HG03045 (cell line): Measurements from ENCODE around the gene SPTBN4.
"Not testable (repeated sequence)": the region's sequence is repeated elsewhere in the genome, so short reads cannot be mapped to it uniquely, and the experiment has no call there.

Experiments used
- ATAC-seq: cut with Tn5 transposase; IDR thresholded peaks from one replicate; pipeline ENCODE4 v1.9.1; 2021; ENCODE audit warnings: mild to moderate bottlenecking, moderate library complexity; ENCODE audit not compliant: unreplicated experiment

The SPTBN4 gene

DNA sequence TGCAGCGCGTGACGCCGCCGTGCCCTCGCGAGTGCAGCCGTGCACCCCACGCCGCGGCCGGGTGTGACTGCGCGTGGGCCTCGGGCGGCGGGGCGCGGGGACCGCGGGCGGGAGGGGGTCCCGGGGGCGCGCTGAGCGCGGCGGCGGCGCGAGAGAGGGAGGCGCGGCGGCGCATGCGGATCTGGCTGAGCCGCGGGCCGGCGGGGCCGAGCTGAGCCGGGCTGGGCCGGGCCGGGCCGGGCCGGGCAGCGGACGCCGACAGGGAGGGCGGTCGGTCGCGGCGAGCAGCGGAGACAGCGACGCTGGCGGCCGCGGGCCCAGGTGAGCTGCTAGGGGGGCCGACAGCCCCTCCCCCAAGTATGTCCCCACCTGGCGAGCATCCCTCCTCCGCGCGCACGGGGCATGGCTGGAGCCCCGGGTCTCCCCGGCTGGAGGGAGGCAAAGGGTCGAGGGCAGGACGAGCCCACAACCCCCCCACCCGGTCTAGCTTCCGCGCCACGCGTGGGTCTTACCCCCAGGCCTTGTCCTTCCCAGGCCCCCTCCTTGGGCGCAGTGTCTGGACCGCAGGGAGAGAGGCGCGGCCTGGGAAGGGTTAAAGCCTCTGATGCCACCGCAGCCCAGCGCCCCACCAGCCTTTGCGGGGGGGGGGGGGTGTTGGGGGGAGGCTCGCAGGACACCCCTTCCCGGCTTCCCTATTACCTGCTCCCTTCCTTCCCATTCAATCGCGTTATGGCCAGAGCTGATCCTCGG lies at the start of gene SPTBN4:
Gene SPTBN4, plus strand, starts transcription at position 17 of the 750 bp plus-strand sequence. CDS start 5,621 bp downstream, outside the sequence.
- ATAC-seq = no peak

- no peak for ATAC-seq
Measured at GRCh38 chr19:40417643-40417981, 49.2 kb upstream of the SPTBN4 start.

DNA sequence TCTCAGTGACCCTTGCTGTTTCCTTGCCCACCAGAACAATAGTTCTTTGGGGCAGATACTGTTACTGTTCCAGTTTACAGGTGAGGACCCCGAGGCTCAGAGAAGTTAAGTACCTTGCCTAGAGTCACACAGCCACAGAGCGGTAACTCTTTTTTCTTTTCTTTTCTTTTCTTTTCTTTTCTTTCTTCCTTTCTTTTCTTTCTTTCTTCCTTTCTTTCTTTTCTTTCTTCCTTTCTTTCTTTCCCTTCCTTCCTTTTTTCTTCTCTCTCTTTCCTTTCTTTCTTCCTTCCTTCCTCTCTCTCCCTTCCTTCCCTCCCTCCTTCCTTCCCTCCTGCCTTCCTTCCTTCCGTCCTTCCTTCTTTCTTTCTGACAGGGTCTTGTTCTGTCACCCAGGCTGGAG lies 48.8 kb upstream of the SPTBN4 start:
- ATAC-seq = no peak

DNA sequence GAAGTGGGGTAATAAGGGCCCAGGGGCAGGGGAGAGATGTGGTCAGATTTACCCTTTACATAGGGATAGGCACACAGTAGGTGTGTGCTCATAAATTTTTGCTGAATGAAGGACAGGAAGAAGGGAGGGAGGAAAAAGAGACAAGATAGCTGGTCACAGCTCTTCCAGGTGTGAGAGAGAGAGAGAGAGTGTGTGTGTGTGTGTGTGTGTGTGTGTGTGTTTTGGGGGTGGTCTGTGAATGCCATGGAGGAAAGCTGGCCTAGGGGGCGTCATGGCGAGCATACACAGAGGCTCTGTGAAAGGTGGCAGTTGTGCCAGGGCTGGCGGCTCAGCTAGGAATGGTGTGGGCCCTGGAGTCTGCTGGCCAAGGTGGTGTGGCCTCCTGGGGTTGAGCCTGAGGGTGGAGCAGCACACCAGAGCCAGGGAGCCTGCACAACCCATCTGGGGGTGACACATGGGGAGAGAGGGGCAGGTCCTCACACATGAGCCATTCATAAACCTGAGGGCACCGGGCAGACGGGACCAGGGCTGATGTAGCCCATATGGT lies 47.7 kb upstream of the SPTBN4 start:
- no peak for ATAC-seq

GRCh38 chr19:40419780-40420179 lies 47.0 kb upstream of the SPTBN4 start:
- ATAC-seq = no peak

DNA sequence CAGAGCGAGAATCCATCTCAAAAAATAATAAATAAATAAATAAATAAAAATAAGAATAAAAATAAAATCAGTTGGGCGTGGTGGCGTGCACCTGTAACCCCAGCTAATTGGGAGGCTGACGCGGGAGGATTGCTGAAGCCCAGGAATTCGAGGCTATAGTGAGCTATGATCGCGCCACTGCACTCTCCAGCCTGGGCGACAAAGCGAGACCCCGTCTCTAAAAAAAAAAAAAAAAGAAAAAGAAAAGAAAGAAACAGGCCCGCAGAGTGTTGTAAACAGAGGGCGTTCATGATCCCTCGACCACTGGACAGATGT lies 46.4 kb upstream of the SPTBN4 start:
- no peak for ATAC-seq

- ATAC-seq = peak; percentile 37
Measured at GRCh38 chr19:40420766-40421765, 45.7 kb upstream of the SPTBN4 start.

DNA sequence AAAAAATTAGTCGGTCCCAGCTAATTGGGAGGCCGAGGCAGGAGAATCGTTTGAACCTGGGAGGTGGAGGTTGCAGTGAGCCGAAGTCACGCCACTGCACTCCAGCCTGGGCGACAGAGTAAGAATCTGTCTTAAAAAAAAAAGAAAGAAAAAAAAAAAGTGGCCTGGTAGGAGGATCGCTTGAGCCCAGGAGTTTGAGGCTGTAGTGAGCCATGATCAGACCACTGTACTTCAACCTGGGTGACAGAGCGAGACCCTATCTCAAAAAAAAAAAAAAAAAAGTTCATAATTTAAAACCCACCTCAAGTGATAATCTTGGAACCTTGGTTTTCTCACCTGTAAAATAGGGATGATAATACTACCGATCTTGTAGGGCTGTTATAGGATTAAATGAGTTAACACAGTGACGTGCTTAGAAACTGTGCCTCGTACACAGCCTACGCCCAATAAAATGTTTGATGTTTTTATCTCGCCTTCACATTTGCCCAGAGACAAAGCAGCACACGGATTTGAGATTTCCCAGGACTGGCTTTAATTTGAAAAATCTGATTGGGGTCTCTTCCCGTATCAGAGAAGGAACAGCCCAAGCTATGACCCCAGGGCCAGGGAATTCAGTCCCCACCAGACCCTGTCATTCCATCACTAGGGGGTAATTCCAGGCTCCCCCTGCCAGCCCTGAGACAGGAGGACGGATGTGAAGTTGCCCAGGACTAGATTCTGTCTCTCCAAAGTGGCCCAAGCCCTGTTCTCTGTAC lies 44.6 kb upstream of the SPTBN4 start:
- ATAC-seq = no peak

- ATAC-seq = no peak
Measured at GRCh38 chr19:40422748-40423566, 43.8 kb upstream of the SPTBN4 start.

DNA sequence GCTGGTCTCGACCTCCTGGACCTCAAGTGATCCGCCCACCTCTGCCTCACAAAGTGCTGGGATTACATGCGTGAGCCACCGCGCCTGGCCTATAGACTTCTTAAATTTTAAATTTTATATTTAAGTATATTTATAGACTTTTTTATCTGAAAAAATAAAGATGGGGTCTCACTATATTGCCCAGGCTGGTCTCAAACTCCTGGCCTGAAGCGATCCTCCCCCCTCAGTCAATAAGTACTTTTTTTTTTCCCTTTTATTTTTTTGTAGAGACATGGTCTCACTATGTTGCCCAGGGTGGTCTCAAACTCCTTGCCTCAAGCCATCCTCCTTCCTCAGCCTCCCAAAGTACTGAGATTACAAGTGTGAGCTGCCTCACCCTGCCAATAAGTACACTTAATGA lies 42.9 kb upstream of the SPTBN4 start:
- no peak for ATAC-seq

DNA sequence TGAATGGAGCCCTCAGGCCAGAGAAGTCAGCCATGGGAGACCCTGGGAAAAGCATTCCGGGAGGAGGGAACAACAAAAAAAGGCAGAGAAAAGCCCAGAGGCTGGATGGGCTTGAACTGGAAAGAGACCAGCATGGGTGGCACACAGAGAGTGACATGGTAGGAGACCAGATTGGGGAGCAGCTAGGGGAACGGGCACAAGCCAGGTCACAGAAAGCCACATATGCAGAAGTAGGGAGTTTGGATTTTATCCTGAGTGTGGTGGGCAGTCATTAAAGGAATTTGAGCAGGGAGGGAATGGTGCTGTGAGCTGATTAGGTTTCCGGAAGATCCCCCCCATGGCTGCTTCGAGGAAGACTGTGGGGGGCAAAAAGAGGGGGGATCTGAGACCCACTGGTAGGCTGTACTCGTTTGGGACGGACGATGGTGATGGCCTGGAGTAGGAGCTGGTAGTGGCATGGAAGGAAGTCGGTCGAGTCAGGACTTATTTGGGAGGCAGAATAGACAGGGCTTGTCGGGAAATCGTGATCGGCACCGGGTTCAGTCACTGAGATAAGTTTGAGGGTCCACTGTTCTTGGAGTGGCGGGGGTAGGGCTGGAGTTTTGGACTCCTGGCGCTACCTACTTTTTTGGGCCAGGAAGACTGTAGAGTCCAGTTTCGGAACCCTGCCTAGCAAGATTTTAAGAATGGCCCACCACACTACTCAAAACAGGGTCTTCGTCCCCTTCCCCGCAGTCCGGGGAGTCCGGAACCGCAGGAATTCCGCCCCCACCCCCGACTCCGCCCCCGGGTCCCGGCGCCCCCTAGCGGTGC lies 42.0 kb upstream of the SPTBN4 start:
- no peak for ATAC-seq

DNA sequence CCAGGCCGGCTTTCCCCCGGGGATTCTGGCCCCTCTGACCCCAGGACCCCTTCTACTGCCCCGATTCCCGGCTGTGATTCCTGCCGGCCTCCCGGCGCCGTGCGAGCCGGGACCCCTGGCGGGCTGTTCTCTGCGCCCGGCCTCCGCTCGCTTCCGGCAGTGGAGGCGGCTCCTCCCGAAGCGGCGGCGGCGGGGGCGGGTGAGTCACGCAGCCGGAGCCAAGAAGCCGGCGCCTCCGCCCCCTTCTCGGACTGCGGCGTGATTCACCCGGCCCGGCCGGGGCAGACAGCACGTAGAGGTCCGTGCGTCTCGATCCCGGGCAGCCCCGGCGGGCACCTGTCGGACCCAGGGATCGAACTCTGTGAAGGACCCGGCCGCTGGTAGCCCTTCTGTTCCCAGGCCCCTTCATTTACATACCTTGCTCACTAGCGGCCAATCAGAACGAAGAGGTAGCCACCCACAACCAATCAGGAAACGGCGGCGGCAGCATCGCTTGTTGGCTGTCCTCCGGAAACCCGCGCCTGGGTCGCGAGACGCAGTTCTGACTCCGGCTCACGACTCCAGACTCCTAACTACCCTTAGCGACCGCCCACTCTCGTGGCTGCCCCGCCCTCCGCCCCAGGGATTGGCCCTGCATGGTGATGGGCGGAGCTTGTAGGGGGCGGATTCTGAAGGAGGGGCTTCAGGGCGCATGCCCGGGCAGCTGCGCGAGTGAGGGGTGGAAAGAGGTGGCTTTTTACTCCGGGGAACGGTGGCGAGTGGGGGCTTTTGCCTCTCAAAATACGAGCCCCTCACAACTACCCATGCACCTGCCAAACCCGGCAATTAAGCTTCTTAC lies 41.1 kb upstream of the SPTBN4 start, which contains the start of gene SERTAD1:
Gene SERTAD1, minus strand, starts transcription at position 543 of the 838 bp plus-strand sequence. CDS start 2,446 bp downstream, outside the sequence.
- ATAC-seq = peak; percentile 81

DNA sequence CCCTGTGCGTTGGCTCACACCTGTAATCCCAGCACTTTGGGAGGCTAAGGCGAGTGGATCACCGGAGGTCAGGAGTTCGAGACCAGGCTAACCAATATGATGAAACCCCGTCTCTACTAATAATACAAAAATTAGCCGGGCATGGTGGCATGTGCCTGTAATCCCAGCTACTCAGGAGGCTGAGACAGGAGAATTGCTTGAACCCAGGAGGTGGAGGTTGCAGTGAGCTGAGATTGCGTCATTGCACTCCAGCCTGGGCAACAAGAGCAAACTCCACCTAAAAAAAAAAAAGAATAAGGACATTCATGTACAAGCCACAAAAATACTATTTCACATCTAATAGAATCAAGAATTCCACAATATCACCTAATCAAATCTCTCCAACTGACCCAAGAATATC lies 38.6 kb upstream of the SPTBN4 start:
- ATAC-seq = not testable (repeated sequence)

DNA sequence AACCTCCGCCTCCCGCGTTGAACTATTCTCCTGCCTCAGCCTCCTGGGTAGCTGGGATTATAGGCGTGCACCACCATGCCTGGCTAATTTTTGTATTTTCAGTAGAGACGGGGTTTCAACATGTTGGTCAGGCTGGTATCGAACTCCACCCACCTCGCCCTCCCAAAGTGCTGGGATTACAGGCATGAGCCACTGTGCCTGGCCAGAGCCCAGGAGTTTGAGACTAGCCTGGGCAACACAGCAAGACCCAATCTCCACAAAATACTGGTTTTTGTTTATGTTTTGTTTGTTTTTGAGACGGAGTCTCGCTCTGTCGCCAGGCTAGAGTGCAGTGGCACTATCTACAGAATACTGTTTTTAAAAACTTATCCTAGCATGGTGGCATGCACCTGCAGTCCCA lies 36.6 kb upstream of the SPTBN4 start:
- ATAC-seq = not testable (repeated sequence)

DNA sequence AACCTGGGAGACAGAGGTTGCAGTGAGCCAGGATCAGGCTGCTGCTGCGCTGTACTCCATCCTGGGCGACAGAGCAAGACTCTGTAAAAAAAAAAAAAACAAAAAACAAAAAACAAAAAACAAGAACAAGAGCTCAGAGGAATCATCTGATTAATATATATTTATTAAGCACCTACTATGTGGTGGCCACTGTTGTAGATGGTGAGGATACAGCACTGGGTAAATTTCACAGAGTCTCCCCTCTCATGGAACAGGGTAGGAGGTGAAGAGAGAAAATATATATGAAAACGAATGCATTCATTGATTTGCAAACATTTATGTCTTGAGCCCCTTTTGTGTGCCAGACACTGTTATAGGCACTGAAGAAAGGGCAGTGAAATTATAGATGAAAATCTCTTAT lies 35.1 kb upstream of the SPTBN4 start:
- no peak for ATAC-seq

- not testable (repeated sequence) for ATAC-seq
Measured at GRCh38 chr19:40432760-40433159, 34.0 kb upstream of the SPTBN4 start.

DNA sequence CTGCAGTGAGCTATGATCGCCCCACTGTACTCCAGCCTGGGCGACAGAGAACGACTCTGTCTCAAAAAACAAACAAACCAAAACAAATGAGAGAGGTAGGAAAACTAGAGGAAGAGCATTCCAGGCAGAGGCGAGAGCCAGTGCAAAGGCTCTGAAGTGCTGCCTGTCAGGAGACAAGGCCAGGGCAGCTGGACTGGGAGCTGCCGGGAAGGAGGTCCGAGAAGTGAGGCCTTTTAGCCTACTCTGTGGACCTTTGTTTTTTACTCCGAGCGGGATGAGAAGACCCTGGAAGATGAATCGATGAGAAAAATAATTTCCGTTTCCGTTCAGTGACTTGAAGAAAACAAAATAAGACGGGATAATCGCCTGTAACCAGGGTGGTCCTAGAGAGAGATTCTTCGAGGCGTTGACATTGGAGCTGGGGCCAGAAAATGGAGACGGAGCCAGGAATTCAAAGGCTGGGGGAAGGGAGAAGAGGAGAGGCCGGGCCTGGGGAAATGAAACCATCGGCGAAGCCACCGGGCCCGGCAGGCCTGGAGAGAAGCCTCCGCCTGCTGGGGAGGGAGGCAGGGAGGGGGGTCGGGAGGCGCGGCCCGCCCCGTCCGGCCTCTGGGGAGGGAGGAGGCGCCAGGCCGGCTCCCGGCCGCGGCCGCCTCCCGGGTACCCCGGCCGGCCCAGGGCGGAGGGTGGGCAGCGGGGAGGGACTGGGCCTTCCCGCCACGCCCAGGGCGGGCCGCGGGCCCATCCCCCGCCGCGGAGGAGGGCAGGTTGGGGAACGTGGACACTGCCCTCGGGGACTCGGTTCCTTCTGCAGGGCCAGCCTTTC lies 33.2 kb upstream of the SPTBN4 start:
- peak; percentile 54 for ATAC-seq
